Activated T-helper 1 cell treated with anti-CD3 and anti-CD28 coated beads, Interleukin-2, amount 50 U/mL, for 16 hours (primary cell): ENCODE results near the gene CNNM1.

Source experiments
- DNase-seq, 2 donors: peaks; one replicate each; pipeline ENCODE4 v3.0.0-alpha.2; 2020; ENCODE audit warnings: low read depth in 1 of 2, low spot score in 1 of 2

The CNNM1 gene

DNA sequence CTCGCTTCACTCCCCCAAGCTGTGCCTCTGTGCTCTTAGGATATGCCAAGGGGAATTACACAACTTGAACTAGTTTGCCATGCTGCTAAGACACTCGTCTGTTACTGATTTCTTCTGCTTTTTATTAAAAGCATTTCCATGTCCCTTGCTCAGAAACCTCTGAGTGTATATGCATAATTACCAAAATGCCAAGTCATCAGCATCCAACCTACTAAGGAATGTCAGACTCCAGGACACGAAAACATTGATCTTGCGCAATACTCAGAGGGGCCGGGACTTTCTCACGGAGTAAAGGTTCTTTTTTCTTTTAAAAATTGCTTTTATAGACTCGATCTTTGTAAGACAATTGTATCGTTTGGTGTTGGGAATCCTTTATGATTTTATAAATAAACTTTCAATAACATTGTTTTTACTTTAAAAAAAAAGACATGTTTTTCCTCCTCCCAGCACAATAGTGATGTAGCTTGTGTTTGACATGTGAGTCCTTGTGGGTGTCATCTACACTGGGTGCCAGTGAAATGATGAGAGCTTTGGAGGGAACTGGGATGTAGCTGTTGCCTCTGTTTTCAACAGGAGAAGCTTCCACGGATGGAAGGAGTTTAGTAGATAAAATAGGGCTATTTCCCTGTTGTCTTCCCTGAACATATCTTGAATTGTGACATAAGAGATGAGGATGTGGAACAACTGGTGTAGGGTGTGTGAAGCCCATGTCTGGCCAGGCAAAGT, 43.6 kb downstream of the CNNM1 start:
- DNase-seq, result no peak

DNA sequence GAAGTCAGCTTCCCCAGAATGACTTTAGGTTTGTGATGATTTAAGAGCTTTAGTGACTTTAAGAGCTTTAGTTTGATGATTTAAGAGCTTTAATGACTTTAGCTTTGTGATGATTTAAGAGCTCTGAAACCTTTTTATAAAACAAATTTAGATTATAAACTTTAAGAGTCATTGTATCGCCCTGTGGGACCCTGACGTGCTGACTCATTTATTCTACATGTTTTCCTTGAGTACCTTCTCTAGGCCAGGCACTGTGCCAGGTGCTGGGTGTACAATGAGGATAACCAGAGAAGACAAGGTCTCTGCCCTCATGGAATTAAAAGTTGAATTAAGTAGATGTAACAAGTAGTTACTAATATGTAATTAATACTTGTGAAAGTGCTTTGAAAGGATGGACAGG, 45.4 kb downstream of the CNNM1 start:
- DNase-seq, result no peak

DNA sequence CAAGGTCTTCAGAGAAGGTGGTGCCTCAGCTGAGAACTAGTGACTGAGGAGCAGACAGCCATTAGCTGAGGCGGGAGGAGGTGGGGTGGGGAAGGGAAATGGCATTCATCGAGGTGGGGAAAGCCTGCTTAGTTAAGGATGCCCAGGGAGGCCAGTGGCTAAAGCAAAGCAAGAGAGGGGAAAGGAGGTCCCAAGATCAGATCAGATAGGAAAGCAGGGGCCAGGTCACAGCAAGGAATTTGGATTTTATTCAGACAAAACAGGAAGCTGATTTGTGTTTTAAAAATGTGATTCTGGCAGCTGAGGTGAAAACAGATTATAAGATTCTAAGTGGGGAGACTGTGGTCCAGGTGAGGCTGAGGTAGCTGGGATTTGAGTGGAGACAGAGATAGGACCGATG, 45.8 kb downstream of the CNNM1 start:
- no peak for DNase-seq

DNA sequence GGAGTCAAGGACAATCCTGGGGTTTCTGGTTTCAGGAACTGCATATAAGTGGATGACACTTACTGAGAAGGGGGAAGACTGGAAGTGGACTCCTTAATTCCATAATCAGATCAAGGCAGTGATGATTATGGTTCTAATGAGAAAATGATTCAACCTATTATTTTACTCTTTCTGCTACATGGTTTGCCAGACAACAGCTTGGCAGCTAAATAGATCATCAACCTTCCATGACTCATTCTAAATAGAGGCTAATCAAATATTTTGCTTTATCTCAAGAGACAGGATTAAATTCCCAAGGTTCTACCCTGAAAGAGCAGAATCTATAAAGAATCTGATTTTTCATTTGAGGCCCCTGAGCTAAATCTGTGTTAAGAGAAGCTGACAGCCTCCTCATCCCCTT, 46.3 kb downstream of the CNNM1 start:
- no peak for DNase-seq

DNA sequence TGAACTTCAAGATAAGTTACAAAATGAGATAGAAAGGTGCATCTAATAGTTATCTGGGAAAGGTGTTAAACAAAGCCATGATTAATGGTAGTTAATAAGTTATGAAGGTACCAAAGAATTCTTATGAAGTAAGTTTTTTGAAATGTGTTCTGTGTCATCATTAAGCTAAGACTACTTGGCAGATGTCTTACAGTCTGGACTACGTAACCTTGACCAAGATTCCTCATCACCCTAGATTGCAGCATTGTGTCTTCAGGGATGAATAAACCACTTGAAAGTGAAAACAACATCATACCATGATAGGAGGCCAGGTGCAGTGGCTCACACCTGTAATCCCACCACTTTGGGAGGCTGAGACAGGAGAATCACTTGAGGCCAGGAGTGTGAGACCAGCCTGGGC, 53.0 kb downstream of the CNNM1 start:
- no peak for DNase-seq

DNA sequence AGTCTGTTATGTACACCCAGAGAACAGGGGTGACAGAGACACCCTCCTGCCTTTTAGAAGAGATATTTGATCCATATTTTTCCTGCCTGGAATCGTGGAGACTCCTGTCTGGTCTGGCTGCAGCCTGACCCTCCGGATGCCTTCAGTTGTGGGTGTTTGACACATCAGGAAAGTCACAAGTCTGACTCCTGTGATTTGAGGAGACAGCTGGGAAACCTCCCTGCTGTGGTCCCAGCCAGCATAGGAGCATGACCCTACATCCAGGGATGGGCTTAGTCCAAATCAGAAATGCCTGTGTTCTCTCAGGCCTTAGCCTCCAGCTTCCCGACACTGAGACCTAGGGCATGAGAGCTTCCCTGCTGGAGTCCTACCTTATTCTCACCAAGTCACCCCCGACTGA, 57.9 kb downstream of the CNNM1 start:
- DNase-seq, result no peak

DNA sequence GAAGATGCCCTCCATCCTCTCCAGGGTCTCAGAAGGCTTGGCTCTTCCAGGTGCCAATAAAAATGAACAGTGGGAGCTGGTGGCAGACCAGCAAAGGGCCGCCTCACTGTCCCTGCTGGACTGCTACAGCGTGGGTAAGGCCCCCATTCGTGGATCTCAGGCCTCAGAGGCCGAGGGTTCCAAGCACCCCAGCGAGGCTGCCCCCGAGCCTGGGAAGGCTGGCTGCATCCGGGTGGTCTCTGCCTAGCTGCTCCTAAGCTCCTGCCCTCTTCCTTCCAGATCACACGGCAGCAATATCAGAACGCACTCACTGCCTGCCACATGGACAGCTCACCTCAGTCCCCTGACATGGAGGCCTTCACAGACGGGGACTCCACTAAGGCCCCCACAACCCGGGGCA, 58.4 kb downstream of the CNNM1 start:
- no peak for DNase-seq

DNA sequence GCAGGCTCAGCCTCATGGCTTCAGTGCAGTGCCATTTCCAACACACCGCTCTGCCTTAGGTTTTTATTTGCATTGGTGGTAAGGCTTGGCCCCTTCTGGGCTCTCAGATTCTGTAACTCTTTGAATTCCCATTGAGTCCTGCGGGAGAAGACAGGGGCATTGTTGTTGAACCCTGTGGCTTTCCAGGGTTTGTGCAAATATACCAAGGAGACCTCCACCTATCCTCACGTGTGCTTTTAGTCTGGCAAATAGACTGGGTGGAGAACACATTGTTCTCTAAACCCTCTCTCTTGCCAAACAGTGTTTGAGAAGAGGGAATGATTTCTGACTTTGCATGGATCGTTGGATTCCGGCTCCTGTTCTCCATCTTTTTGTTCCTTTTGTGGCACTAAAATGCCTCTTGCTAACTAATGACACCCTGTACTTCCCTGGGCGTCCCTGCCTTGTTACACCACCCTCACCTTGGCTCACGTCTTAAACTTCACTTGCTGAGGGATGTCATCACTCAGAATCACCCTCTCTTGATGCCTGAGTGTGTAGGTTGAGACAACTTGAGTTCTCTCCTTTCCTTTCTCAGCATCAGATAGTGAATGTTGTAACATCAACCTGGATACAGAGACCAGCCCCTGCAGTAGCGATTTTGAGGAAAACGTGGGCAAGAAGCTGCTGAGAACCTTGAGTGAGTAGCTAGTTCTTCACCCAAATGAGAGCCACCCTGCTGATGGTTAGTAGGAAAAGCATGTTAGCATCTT, 60.7 kb downstream of the CNNM1 start:
- no peak for DNase-seq

DNA sequence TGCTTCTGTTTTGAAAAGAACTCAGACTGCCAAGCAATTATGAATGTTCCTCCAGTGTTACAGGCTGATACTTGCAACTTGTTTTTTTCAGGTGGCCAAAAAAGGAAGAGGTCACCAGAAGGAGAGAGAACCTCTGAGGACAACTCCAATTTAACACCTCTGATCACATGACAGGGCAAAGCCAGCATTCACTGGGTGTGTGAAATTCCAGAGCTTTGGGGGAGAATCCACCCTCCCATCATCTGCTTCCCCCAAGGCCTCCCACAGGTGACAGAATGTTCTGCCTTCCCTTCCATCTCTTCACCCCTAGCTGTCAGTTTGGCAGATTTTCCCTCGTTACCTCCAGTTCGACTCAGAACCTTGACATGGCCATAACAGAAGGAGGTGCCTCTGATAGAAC, 62.2 kb downstream of the CNNM1 start:
- DNase-seq, result no peak

DNA sequence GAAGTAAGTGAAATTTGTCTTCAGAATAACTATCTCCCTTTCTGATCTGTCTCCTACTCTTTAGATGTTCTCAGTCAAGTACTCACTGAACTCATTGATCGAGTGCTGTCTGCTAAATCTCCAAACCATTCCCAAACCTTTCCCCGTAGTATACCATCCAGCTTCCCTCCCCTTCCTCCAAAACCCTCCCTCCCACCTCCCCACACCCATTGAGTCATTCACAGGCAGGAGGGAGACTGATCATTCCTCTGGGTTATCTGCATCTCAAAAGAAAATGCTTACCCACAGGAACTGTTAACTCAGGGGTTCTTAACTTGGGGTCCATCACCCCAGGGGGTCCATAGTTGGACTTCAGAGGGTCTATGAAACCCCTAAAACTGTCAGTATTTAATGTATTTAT, 63.9 kb downstream of the CNNM1 start:
- no peak for DNase-seq

DNA sequence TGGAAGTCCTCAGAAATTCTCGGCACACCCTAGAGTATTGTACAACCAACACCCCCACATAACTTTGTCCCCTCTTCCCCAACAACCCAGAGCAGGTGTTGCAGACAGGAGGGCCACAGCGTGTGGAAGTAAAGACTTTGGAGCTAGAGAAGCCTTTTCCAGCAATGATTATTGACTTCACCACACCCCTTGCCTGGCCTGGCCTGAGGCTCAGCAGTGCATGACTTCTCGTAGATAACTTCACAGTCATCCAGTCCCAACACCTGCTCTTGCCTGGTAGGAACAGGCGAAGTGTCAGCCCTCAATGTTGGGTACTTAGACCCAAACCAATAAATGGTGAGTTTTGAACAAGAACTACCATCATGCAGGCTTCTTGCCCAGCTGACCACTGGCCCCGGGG, 64.5 kb downstream of the CNNM1 start:
- no peak for DNase-seq

DNA sequence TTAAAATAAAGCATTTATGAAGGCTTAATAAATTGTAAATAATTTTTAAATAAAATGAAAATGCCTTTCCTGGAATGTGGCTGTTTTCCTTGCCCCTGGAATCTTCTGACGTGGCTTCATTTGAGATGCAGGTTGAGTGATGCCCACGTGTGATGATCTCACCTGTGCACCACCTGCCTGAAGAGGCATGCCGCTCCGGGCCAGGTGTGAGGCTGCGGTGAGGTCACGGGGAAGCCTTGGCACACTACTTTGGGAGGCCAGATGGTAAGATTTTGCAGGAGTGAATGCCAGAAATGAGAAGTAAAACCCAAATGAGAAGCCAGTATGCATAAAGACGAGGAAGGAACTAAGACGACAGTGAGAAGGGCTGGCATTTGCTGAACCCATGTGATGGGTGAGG, 65.1 kb downstream of the CNNM1 start:
- no peak for DNase-seq

DNA sequence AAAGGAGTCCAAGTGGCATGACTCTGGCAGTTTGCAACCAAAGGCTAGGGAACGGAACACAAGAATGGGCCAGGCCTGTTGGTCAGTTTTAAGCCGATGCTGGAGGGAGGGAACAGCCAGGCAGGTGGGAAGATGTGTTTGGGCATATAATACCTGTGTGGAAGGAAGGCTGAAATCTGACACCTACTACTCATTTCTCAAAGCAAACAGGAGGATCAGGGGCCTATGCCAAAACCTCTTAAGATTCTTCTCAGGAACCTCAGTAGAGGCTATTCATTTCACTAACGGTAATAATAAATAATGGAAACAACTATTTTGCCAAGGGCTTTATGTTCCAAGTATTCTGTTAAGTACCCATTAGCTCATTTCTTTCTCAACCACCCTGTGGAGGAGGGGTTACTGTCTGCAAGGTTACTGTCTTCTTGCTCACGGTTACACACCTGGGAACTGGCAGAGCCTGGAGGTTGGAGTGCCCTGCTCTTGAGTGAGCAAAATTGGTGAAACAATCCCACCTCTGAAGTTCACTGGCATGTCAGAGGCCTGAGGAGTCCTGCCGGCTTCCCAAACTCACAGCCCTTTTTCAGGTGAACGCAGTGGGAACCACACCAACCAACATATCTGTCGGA, 65.7 kb downstream of the CNNM1 start:
- DNase-seq, result no peak

DNA sequence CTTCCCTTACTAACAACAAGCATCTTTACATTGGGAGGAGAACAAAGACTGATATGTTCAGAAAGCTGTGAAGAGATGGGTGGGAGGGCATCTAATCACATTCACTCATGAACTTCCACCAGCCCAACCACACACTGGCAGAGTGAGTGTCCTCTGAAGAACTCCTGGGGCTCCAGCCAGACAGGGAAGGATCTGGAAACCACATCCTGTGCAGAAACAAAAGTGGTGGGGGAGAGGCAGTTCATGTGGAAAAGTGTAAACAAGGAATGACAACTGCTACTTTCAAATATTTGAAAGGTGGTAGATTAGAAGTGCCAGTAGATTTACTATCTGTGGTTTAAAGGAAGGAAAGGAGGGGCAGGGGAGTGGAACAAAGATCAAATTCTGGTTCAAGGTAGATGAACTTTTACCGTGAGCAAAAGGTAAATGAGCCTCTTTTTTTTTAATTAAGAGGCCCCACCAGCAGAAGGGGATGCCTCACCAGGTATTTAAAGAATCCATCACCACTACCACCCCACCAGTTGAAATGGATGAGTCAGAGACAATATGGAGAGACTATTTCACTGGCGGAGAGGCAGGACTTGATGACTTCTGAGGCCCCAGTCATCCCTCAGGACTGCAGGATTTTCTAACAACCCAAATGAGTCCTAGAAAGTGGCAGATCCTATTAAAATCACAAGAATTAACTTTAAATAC, 66.7 kb downstream of the CNNM1 start:
- DNase-seq, result no peak

DNA sequence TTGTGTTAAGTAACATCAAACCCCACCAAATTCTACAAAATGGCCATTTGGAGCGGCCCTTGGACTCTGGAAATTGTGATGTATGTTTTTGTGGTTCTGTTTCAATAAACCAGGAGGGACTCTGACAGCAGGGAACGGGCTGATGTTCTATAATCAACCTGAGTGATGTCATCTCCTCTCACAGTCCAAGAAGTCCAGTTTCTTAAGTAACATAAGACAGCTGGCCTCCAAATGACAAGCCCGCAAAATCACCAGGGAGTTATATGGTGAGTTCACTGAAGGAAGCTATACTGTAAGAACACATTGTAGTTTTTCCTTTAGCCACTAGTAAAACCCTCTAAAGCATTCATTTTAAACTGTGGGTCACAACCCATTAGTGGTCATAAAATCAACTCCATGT, 67.3 kb downstream of the CNNM1 start:
- no peak for DNase-seq

DNA sequence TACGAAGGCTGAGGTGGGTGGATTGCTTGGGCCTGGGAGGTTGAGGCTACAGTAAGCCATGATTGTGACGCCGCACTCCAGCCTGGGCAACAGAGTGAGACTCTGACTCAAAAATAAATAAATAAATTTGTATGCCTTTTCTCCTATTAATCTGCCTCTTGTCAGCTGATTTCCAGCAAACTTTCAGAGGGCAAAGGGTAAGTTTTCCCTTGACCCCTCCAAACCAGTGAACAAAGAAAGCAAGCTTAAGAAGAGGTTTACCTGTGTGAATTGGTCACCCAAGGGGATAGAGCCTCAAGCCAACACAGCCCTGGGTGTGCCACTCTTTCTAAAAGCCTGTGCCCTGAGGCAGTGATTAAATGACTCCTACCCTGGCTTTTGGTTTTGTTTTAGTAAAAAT, 70.5 kb downstream of the CNNM1 start:
- no peak for DNase-seq

DNA sequence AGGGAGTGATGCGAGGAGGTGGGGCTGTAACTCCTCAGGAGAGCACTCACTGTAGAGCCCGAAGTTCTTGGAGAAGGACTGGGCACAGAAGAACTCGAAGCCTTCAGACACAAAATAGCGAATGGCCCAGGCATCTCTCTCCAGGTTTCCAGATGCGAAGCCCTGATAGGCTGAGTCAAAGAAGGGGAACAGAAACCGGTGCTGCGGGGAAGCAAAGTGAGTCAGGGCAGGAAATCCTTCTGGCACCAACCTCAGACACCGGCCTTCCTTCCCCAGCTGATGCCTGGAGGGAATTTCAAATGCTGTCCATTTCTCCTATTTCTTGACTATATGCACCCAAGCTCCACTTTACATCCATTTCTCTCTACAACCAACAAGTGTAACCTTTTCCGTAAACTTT, 74.5 kb downstream of the CNNM1 start:
- DNase-seq, result no peak

DNA sequence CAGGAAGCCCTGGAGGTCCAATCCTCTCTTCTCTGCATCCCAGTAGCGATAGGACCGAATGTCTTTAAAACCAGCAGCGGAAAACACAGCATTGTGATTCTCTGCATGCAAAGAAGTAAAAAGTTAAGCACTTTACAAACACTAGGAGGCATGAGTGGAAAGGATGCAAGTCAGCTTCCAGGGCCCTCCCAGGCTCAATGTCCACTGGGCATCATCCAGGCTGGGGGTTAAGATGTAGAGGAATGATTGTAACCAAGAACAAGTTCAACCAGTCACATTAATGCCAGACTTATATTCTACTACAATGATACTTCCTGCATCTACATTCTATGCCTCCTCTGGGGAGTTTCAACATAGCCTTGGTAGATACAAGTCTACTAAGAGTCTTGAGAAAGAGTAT, 77.0 kb downstream of the CNNM1 start:
- DNase-seq, result no peak

DNA sequence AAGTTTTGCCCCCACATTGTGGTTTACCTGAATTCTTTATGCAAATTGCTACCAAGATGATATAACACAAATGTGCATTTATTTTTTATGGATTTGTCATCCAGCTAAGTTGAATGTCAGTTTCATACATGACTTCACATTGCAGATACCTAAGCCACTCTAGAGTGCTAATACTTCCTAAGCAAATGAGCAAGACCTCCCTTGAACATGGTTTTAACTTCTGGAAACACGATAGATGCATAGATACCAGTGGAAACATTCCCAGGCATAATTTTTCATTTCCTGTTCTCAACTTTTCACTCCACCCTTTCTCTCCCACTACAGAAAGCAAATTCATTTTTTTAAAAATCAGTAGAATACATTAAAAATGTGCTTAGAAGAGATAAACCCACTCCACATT, 81.0 kb downstream of the CNNM1 start:
- no peak for DNase-seq

DNA sequence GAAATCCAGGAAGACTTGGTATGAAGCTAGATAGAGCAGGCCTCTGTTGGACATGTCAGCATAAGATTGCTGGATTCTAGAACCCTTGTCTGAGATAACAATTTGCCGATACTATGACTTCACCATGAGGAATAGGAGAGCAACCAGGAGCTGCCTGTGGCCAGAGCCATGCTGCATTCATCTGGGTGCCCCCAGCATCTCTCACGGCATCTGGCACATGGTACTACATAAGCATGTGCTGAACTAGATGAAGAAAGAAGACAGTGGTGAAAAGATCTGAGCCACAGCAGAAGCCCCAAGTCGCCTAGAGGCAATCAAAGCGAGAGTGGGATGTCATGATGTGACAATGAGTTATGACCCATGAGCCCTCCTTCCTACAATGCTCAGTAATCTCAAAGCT, 81.7 kb downstream of the CNNM1 start:
- no peak for DNase-seq

DNA sequence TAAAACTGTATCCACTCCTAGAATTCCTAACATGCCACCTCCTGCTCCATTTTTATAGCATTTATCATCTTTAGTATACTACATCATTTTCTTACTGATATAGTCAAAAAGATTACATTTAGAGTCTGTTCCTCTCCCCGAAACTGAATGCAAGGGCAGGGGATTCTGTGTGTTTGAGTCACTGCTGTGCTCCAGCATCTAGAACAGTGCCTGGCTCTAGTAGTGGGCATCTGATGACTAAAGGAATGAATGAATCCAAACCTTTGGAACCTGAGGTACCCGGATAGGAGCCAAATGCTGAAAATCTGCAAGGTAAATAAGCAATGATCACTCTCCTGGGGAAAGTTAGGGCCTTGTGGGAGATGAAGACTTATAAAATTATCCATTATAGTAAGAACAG, 82.4 kb downstream of the CNNM1 start:
- DNase-seq, result no peak

DNA sequence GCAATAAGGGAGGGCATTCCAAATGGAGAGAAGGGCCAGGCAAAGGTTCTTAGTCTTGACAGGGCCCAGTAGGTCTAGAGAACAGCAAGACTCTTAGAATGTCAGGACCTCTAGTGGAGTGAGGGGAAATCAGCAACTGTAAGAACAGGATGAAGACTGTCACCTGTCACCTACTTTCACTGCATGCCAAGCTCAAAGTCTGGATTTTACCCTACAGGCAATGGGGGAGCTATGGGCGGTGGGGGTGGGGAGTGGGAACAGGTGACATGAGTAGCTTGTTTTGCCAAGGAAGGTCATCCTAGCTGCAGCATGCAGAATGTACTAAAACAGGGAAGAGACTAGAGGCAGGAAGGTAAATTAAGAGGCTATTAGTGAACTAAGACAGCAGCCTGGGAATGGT, 82.9 kb downstream of the CNNM1 start:
- no peak for DNase-seq
